GM19240 (cell line): Measurements from ENCODE around the gene TM4SF5.

ENCODE experiments used
- DNase-seq: peaks from one replicate; pipeline ENCODE4 v3.0.0; 2011; ENCODE audit warnings: low spot score; ENCODE audit not compliant: insufficient read length

The TM4SF5 gene

GRCh38 chr17:4747847-4748246 lies 23.8 kb upstream of the TM4SF5 start:
- no peak for DNase-seq

DNA sequence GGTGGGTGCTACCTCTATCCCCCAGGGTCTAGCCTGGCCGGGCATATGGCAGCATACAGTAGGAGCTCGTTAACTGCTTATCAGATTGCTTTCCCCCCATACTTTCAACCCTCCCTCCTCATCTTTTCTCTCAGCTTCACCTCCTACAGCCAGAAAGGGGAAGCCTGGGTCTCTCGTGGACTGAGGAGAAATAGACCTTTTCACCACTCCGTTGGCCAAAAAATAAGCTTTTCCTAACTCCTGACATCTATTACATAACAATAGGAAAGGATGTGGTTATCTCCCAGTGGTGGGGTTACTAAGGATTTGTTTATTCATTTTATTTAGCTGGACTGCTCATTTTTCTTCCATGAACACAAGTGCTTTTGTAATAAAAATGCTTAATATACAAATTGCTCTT lies 23.0 kb upstream of the TM4SF5 start:
- no peak for DNase-seq

- DNase-seq = no peak
These were observed 21.1 kb upstream of the TM4SF5 start for GRCh38 chr17:4750606-4751005.

- no peak for DNase-seq
These were observed 19.8 kb upstream of the TM4SF5 start for GRCh38 chr17:4751932-4752331.

DNA sequence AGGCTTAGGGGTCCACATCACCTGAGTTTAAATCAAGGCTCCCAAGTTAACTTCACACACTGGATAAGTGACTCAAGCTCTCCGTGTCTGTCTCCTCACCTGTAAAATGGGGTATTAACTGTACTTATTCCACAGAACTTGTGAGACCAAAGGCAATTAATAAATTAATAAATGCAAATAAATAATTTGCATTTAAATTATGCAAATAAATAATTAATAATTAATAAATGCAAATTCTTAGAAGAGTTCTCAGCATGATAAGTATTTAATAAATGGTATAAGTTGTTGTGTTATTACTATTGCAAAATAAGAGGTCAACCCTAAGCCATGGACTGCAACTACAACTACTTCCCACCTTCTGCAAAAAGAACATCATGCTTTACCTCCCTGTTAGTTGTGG lies 18.3 kb upstream of the TM4SF5 start:
- no peak for DNase-seq

DNA sequence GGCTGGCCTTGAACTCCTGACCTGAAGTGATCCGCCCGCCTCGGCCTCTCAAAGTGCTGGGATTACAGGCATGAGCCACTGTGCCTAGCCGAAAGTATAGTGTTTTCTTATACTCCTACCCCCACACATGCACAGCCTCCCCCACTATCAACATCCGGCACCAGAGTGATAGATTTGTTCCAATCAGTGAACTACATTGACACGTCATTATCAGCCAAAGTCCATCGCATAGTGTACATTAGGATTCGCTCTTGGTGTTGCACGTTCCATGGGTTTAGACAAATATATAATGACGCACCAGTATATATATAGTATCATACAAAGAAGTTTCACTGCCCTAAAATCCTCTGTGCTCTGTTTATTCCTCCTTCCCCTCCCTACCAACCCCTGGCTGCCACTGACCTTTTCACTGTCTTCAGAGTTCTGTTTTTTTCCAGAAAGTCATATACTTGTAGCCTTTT lies 11.9 kb upstream of the TM4SF5 start:
- no peak for DNase-seq

- DNase-seq = no peak
These were observed 7.1 kb upstream of the TM4SF5 start for GRCh38 chr17:4764595-4764994.

- no peak for DNase-seq
These were observed 5.5 kb upstream of the TM4SF5 start for GRCh38 chr17:4766201-4766600.

DNA sequence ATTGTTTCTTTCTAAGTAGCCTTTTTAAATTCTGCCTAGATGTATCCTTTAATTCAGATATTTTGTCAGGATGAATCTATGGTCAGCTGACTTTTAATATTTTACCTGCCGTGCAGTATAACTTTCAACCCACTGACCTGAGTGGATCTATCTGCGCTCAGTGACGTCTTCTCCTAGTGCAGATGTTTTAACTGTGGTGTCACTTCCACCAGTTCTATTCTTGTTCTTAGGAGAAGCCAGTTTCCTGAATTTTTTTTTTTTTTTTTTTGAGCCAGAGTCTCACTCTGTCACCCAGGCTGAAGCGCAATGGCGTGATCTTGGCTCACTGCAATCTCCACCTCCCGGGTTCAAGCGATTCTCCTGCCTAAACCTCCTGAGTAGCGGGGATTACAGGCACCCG lies 5.0 kb upstream of the TM4SF5 start:
- DNase-seq = no peak

DNA sequence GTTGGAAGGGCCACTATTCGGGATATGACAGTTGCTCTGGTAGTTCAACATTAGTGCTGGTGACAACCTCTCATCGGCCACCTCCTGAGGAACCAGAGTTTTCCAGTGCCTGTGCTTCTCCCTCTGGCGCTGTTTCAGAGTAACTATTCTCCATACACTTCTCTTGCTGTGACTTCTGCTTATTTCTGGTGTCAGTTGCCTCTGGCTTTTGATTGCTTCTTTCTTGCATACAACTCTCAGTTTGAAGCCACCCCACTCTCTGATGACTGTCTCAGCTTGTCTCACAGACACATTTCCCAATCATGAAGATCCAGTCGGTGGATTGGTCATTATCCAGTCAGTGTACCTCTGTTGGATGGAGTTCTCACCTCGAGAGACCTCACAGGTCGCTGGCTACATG lies 3.4 kb upstream of the TM4SF5 start:
- DNase-seq = no peak

DNA sequence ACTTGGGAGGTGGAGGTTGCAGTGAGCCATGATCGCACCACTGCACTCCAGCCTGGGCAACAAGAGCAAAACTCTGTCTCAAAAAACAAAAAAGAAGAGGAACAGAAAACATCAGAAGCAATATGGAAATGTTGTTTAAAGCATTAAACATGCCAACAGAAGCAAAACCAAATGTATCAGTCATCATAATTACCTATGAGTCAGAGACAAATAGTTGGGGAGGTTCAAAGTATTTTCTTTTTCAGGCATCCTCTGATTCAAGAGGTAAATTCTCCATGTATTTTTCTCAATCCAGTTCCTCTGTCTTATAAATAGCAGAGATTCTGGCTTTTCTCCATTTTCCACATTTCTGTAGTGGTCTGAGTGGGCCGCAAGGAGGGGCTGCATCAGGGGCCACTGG lies 2.1 kb upstream of the TM4SF5 start:
- no peak for DNase-seq

- DNase-seq = no peak
These were observed 538 bp downstream of the TM4SF5 start for GRCh38 chr17:4772235-4772613.

DNA sequence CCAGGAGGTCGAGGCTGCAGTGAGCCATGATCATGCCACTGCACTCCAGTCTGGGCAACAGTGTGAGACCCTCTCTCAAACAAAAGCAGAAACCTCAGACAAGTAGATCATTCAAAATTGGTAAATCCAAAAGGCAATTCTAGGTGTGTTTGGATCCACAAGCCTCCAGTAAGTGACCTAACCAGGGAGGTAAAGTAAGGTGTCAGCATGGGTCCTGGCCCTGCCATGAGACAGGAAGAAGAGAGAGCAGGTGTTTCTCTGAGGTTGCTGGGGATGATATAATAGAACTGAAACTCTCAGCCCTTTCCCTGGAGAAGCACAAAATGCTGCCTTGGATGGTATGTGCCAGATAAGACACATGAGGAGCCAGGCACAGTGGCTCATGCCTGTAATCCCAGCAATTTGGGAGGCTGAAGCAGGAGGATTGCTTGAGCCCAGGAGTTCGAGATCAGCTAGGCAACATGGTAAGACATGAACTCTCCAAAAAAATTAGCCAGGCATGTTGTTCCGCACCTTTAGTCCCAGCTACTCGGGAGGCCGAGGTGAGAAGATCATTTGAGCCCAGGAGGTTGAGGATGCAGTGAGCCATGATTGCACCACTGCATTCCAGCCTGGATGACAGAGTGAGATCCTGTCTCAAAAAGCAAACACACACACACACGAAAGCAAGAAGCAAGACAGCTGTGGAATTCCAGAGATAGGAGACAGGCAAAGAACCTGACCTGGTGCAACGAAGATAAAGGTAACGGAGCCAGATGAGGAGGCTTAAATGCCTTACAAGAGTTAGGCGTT lies 6.5 kb downstream of the TM4SF5 start:
- DNase-seq = no peak

GRCh38 chr17:4780325-4780955 lies 8.8 kb downstream of the TM4SF5 start:
- no peak for DNase-seq

- no peak for DNase-seq
These were observed 11.0 kb downstream of the TM4SF5 start for GRCh38 chr17:4782652-4783051.

- DNase-seq = no peak
These were observed 13.8 kb downstream of the TM4SF5 start for GRCh38 chr17:4785311-4786105.

DNA sequence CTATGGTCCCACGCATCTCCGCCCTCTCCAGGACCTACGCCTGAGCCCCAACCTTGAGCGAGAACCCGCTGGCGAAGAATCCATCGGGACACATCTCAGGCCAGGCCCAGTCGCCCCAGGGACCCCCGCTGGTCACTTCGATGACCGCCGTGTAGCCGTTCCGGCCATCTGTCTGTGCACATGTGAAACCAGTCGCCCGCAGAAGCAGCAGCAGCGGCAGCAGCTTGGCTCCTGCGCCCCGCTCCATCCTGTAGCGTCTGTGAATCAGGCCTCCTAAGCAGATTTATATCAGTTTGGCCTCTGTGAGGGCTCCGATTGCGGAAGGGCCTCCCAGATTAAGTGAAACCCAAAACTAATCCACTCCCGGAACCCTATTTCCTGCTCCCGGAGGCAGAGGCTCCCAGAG lies 14.4 kb downstream of the TM4SF5 start, which contains the start of gene VMO1:
Gene VMO1 (minus strand): TSS at position 259 of the 406 bp plus-strand sequence. CDS start 12 bp downstream, at position 247.
- DNase-seq = no peak

GRCh38 chr17:4786516-4786915 lies 14.8 kb downstream of the TM4SF5 start:
- DNase-seq = no peak

GRCh38 chr17:4788159-4788806 lies 16.6 kb downstream of the TM4SF5 start:
- DNase-seq = no peak

GRCh38 chr17:4788807-4789700 lies 17.4 kb downstream of the TM4SF5 start, which contains the start of gene GLTPD2:
Gene GLTPD2 (plus strand): TSS chr17:4788964. CDS start chr17:4789012, 48 bp downstream.
- no peak for DNase-seq

DNA sequence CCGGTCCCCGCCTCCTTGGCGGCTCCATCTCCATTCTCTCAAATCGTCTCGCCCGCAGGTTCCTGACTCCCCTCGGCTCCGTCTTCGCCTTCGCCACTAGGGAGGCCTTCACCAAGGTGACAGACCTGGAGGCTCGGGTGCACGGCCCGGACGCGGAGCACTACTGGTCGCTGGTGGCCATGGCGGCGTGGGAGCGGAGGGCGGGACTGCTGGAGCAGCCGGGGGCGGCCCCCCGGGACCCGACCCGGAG lies 17.9 kb downstream of the TM4SF5 start:
- no peak for DNase-seq
